H1 (cell line): ENCODE results near the gene PTMS. TPM values are rescaled to one million over a fixed set of nuclear protein-coding genes. Genes with fewer than 3 reads are reported as not detected.

Source experiments
- BACH1 ChIP-seq: IDR thresholded peaks from 2 replicates; pipeline ENCODE4 v1.6.1; 2012; ENCODE audit warnings: low read length, improper control_type of control experiment
- CBX5 ChIP-seq: fragments of 300-800, 300-1000 bp; sonication (generic); IDR thresholded peaks from 2 replicates; pipeline ENCODE4 v1.7.1; 2016; ENCODE audit warnings: antibody characterized with exemption, low read length, low read depth
- CHD2 ChIP-seq: IDR thresholded peaks from 2 replicates; pipeline ENCODE4 v1.6.1; 2012; ENCODE audit warnings: low read length, improper control_type of control experiment
- GABPA ChIP-seq: IDR thresholded peaks from 2 replicates; pipeline ENCODE4 v1.6.1; 2011; ENCODE audit warnings: mild to moderate bottlenecking, low read length, moderate library complexity, borderline replicate concordance; ENCODE audit not compliant: insufficient read depth
- SAP30 ChIP-seq: fragments of 300-600 bp; sonication (generic); IDR thresholded peaks from 2 replicates; pipeline ENCODE4 v1.7.1; 2012; ENCODE audit warnings: low read length, moderate library complexity, mild to moderate bottlenecking, inconsistent platforms; ENCODE audit not compliant: insufficient read depth, insufficient replicate concordance
- polyA plus RNA-seq, 7 experiments: library from polyadenylated mRNA; depleted of rRNA in 3 of 7; stranded (reverse) in 5 of 7; unstranded in 2 of 7; fragments of >200 nt in 5 of 7; fragments of 200-250 nt in 2 of 7; gene quantifications; 1 replicate in 5 of 7; 2 replicates in 1 of 7; 4 replicates in 1 of 7; pipeline versions ENCODE4 v1.2.1 to v1.2.3, GENCODE V29; 2011 to 2013; ENCODE audit warnings: missing spikeins in 2 of 7, mixed read lengths in 2 of 7
- total RNA-seq: library from RNA; stranded (reverse); fragmentation: NEBNext Ultra II Directional; extraction: Animal tissue kit (Norgen Biotek cat#: 25700); gene quantifications from 2 replicates; pipeline ENCODE4 v1.2.1, GENCODE V29; 2021
- TF ChIP-seq, protein P1 (sequence below): IDR thresholded peaks from 2 replicates; pipeline ENCODE4 v1.6.1; 2011; ENCODE audit warnings: low read length, improper control_type of control experiment
- TF ChIP-seq, protein P2 (sequence below), 3 experiments: IDR thresholded peaks; 1 replicate in 2 of 3; 2 replicates in 1 of 3; pipeline versions ENCODE4 v1.5.1 to v1.6.1; 2011; ENCODE audit warnings: low read length in 3 of 3, mild to moderate bottlenecking in 3 of 3, inconsistent platforms in 2 of 3, low read depth in 1 of 3, moderate library complexity in 1 of 3; ENCODE audit not compliant: insufficient read depth in 1 of 3; ENCODE audit errors: control extremely low read depth in 1 of 3

The PTMS gene
- total and polyA plus RNA-seq, 2 of the 8 experiments (the other 6 are each of a cell fraction or from before 2014, with no cell fraction given): 444 to 553 TPM

DNA sequence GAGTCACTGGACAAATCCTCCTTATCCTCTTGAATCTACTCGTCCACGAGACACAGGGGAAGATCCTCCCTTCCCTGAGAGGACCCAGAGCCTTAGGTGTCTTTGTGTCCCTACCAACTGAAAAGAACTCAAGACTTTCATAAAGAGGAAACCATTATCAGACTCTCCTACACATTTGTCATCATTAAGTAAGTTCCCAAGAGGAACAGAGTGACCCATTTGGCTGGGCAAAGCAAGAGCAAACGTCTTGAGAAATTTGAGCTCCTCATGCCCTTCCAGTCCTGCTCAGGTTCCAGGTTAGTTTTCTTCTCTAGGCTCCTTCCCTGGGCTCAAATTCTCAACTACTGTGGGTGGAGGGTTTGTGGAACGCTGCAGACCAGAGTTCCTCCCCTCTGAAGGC, 18.9 kb upstream of the PTMS start (continued):
- TF ChIP-seq SAP30 (no peak), GABPA (no peak), CBX5 (no peak), CHD2 (no peak), BACH1 (no peak)
- TF ChIP-seq, protein P1, sequence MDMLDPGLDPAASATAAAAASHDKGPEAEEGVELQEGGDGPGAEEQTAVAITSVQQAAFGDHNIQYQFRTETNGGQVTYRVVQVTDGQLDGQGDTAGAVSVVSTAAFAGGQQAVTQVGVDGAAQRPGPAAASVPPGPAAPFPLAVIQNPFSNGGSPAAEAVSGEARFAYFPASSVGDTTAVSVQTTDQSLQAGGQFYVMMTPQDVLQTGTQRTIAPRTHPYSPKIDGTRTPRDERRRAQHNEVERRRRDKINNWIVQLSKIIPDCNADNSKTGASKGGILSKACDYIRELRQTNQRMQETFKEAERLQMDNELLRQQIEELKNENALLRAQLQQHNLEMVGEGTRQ: no peak
- TF ChIP-seq, protein P2, sequence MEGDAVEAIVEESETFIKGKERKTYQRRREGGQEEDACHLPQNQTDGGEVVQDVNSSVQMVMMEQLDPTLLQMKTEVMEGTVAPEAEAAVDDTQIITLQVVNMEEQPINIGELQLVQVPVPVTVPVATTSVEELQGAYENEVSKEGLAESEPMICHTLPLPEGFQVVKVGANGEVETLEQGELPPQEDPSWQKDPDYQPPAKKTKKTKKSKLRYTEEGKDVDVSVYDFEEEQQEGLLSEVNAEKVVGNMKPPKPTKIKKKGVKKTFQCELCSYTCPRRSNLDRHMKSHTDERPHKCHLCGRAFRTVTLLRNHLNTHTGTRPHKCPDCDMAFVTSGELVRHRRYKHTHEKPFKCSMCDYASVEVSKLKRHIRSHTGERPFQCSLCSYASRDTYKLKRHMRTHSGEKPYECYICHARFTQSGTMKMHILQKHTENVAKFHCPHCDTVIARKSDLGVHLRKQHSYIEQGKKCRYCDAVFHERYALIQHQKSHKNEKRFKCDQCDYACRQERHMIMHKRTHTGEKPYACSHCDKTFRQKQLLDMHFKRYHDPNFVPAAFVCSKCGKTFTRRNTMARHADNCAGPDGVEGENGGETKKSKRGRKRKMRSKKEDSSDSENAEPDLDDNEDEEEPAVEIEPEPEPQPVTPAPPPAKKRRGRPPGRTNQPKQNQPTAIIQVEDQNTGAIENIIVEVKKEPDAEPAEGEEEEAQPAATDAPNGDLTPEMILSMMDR (IDR thresholded peaks at IDR 0.05; ENCODE audit: control extremely low read depth in 1 of 3, insufficient read depth in 1 of 3, low read depth in 1 of 3, low read length in 3 of 3): no peak
- TF ChIP-seq, all 59 proteins: peak for 0
